ENCODE results near the gene MAGEA3. TPM values are rescaled to one million over a fixed set of nuclear protein-coding genes. Genes with fewer than 3 reads are reported as not detected.
"Not testable (repeated sequence)": the region's sequence is repeated elsewhere in the genome, so short reads cannot be mapped to it uniquely, and the experiment has no call there.

The MAGEA3 gene
- total and polyA plus RNA-seq, 2 experiments from 2014 or later, result not detected

DNA sequence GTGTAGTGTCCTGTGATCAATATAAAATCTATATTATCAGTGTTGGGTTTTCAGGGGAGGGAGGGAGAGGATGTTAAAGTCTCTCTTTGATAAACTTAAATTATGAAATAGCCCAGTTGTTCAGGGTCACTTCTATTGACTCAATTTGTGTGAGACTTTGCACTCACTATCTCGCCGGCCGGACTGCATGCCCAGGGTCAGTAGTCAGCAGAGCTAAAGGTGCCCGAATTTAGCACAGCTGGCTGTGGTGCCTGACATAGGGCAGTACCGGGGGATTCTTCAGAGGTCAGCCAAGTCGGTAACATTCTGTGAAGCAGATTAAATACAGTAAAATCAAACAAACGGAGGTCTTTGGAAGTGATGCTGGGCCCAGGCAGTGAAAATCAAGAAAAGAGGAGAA is 41.7 kb upstream of the MAGEA3 start:
- TF ChIP-seq EZH2 (IDR thresholded peaks at IDR 0.05; ENCODE audit: borderline replicate concordance), result no peak
- TF ChIP-seq EZH2phosphoT487 (IDR thresholded peaks at IDR 0.05; ENCODE audit: low read depth, severe bottlenecking, unreplicated experiment), result no peak
- TF ChIP-seq, protein P1, sequence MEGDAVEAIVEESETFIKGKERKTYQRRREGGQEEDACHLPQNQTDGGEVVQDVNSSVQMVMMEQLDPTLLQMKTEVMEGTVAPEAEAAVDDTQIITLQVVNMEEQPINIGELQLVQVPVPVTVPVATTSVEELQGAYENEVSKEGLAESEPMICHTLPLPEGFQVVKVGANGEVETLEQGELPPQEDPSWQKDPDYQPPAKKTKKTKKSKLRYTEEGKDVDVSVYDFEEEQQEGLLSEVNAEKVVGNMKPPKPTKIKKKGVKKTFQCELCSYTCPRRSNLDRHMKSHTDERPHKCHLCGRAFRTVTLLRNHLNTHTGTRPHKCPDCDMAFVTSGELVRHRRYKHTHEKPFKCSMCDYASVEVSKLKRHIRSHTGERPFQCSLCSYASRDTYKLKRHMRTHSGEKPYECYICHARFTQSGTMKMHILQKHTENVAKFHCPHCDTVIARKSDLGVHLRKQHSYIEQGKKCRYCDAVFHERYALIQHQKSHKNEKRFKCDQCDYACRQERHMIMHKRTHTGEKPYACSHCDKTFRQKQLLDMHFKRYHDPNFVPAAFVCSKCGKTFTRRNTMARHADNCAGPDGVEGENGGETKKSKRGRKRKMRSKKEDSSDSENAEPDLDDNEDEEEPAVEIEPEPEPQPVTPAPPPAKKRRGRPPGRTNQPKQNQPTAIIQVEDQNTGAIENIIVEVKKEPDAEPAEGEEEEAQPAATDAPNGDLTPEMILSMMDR (IDR thresholded peaks at IDR 0.05; ENCODE audit: poor library complexity), result no peak
- Histone ChIP-seq H3K4me2 (no peak overlapping the region), H3K27me3 (no peaks in the 10 kb centered on the region), H3K36me3 (replicated peaks; ENCODE audit: insufficient read depth, low read depth) (no peaks in the 10 kb centered on the region), H3K79me2 (no peaks in the 10 kb centered on the region), H3K9me3 (ENCODE audit: low read depth) (no peaks in the 10 kb centered on the region), H4K20me1 (ENCODE audit: insufficient read depth, poor library complexity, severe bottlenecking) (no peaks in the 10 kb centered on the region), H3K4me1 (ENCODE audit: insufficient read depth) (no peaks in the 10 kb centered on the region), H3K4me3 (no peak overlapping the region), H2AFZ (no peak overlapping the region), H3K9me2 (replicated peaks; ENCODE audit: insufficient read depth) (no peaks in the 10 kb centered on the region), H3K27ac (no peak overlapping the region)
- WGBS (ENCODE audit: low lambda C conversion rate, missing lambda C conversion rate), result 66% methylated on average over 7 of the region's 7 CpGs
- no peak for DNase-seq (ENCODE audit: low spot score)

DNA sequence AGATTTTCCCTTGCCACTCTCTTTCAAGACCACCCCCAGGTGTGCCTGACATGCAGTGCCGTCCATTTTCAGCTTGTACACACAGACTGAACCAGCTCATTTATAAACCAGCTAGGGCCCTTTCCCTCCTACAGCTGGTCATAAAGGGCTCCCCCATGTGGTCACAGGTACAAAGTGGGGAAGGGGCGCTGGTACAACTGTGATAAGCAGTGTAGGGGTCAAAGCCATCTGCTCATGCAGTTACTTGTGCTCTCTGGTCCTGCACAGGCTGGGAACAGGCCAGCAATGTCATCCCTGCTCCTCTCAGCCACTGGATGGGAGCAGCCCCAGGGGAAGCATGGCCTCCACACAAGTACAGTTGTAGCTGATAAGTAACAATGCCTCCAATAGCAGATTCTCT is 40.3 kb upstream of the MAGEA3 start:
- Histone ChIP-seq H3K36me3 (replicated peaks; ENCODE audit: insufficient read depth, low read depth) (no peaks in the 10 kb centered on the region), H3K4me1 (ENCODE audit: insufficient read depth) (no peaks in the 10 kb centered on the region), H3K27ac (no peak overlapping the region), H3K4me3 (no peak overlapping the region), H3K27me3 (no peaks in the 10 kb centered on the region), H3K4me2 (no peak overlapping the region), H3K9me3 (ENCODE audit: low read depth) (no peaks in the 10 kb centered on the region), H4K20me1 (ENCODE audit: insufficient read depth, poor library complexity, severe bottlenecking) (no peaks in the 10 kb centered on the region), H3K79me2 (no peaks in the 10 kb centered on the region), H3K9me2 (replicated peaks; ENCODE audit: insufficient read depth) (no peaks in the 10 kb centered on the region), H2AFZ (no peak overlapping the region)
- WGBS (ENCODE audit: low lambda C conversion rate, missing lambda C conversion rate), result 43% methylated on average over 2 of the region's 2 CpGs
- no peak for DNase-seq (ENCODE audit: low spot score)
- TF ChIP-seq, protein P1 (IDR thresholded peaks at IDR 0.05; ENCODE audit: poor library complexity), result no peak
- TF ChIP-seq EZH2phosphoT487 (IDR thresholded peaks at IDR 0.05; ENCODE audit: low read depth, severe bottlenecking, unreplicated experiment) (no peak), EZH2 (IDR thresholded peaks at IDR 0.05; ENCODE audit: borderline replicate concordance) (no peak)

DNA sequence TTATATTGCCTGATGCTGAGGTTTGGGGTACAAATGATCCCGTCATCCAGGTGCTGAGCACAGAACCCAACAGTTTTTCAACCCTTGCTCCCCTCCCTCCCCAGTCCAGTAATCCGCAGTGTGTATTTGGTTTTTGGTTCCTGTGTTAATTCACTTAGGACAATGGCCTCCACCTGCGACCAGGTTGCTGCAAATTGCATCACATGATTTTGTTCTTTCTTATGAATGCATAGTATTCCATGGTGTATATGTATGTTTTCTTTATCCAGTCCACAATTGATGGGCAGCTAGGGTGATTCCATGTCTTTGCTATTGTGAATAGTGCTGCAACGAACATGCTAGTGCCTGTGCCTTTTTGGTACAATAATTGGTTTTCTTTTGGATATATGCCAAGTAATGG is 35.5 kb upstream of the MAGEA3 start:
- Histone ChIP-seq H3K4me3 (no peak overlapping the region), H3K4me1 (ENCODE audit: insufficient read depth) (no peaks in the 10 kb centered on the region), H3K79me2 (no peaks in the 10 kb centered on the region), H2AFZ (no peak overlapping the region), H3K27me3 (no peaks in the 10 kb centered on the region), H3K36me3 (replicated peaks; ENCODE audit: insufficient read depth, low read depth) (no peaks in the 10 kb centered on the region), H3K4me2 (no peak overlapping the region), H3K9me3 (ENCODE audit: low read depth) (no peaks in the 10 kb centered on the region), H3K27ac (no peak overlapping the region), H3K9me2 (replicated peaks; ENCODE audit: insufficient read depth) (no peaks in the 10 kb centered on the region), H4K20me1 (ENCODE audit: insufficient read depth, poor library complexity, severe bottlenecking) (no peaks in the 10 kb centered on the region)
- WGBS (ENCODE audit: low lambda C conversion rate, missing lambda C conversion rate), result 39% methylated on average over 4 of the region's 4 CpGs
- no peak for DNase-seq (ENCODE audit: low spot score)
- TF ChIP-seq EZH2 (IDR thresholded peaks at IDR 0.05; ENCODE audit: borderline replicate concordance), result no peak
- TF ChIP-seq, protein P1 (IDR thresholded peaks at IDR 0.05; ENCODE audit: poor library complexity), result no peak
- no peak for TF ChIP-seq EZH2phosphoT487 (IDR thresholded peaks at IDR 0.05; ENCODE audit: low read depth, severe bottlenecking, unreplicated experiment)

DNA sequence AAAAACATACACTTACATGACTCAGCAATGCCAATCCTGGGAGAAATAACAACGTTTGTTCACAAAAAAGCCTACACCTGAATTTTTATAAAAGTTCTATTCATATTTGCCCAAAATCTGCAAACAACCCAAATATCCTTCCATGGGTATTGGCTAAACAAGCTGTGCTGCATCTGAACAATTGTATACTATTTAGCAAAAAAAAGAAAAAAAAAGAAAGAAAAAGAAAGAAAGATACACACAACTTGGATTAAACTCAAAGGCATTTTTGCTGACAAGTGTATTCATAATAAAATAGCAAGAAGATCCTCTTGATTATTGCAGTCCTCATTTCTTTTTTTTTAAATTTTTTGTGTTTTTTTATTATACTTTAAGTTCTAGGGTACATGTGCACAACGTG is 24.5 kb upstream of the MAGEA3 start:
- Histone ChIP-seq H3K27ac (no peak overlapping the region), H3K4me2 (no peak overlapping the region), H3K9me3 (ENCODE audit: low read depth) (no peaks in the 10 kb centered on the region), H3K4me1 (ENCODE audit: insufficient read depth) (no peaks in the 10 kb centered on the region), H3K9me2 (replicated peaks; ENCODE audit: insufficient read depth) (no peaks in the 10 kb centered on the region), H3K79me2 (no peaks in the 10 kb centered on the region), H3K36me3 (replicated peaks; ENCODE audit: insufficient read depth, low read depth) (no peaks in the 10 kb centered on the region), H3K27me3 (no peaks in the 10 kb centered on the region), H2AFZ (no peak overlapping the region), H4K20me1 (ENCODE audit: insufficient read depth, poor library complexity, severe bottlenecking) (no peaks in the 10 kb centered on the region), H3K4me3 (no peak overlapping the region)
- no peak for DNase-seq (ENCODE audit: low spot score)
- TF ChIP-seq EZH2 (IDR thresholded peaks at IDR 0.05; ENCODE audit: borderline replicate concordance) (no peak), EZH2phosphoT487 (IDR thresholded peaks at IDR 0.05; ENCODE audit: low read depth, severe bottlenecking, unreplicated experiment) (no peak)
- TF ChIP-seq, protein P1 (IDR thresholded peaks at IDR 0.05; ENCODE audit: poor library complexity), result no peak
- 84% methylated on average over 2 of the region's 2 CpGs for WGBS (ENCODE audit: low lambda C conversion rate, missing lambda C conversion rate)

DNA sequence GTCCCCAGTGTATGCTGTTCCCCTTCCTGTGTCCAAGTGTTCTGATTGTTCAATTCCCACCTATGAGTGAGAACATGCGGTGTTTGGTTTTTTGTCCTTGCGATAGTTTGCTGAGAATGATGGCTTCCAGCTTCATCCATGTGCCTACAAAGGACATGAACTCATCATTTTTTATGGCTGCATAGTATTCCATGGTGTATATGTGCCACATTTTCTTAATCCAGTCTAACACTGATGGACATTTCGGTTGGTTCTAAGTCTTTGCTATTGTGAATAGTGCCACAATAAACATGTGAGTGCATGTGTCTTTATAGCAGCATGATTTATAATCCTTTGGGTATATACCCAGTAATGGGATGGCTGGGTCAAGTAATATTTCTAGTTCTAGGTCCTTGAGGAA is 23.9 kb upstream of the MAGEA3 start:
- not testable (repeated sequence) for H3K9me3 ChIP-seq (ENCODE audit: low read depth); H3K4me3 ChIP-seq; H2AFZ ChIP-seq; H3K4me2 ChIP-seq; H3K9me2 ChIP-seq (replicated peaks; ENCODE audit: insufficient read depth); H3K79me2 ChIP-seq; H4K20me1 ChIP-seq (ENCODE audit: insufficient read depth, poor library complexity, severe bottlenecking); H3K27me3 ChIP-seq; H3K36me3 ChIP-seq (replicated peaks; ENCODE audit: insufficient read depth, low read depth); H3K4me1 ChIP-seq (ENCODE audit: insufficient read depth); H3K27ac ChIP-seq; DNase-seq (ENCODE audit: low spot score)
- 74% methylated on average over 3 of the region's 3 CpGs for WGBS (ENCODE audit: low lambda C conversion rate, missing lambda C conversion rate)

Measured in hepatocyte (in vitro differentiated cells).